SJSA1 (cell line): Measurements from ENCODE around the gene SMIM17. TPM values are rescaled to one million over a fixed set of nuclear protein-coding genes. Genes with fewer than 3 reads are reported as not detected.

Experiments used
- DNase-seq, 2 experiments: peaks; one replicate each; pipeline ENCODE4 v3.0.0-alpha.2; 2015 to 2020; ENCODE audit warnings: low spot score in 2 of 2, low read depth in 1 of 2
- H3K27ac ChIP-seq: fragments of 250-450 bp; sonication (Bioruptor Pico); 2 replicates; pipeline ENCODE4 v1.5.1; 2020; ENCODE audit warnings: mild to moderate bottlenecking, moderate library complexity
- H3K27me3 ChIP-seq: fragments of 250-450 bp; sonication (Bioruptor Pico); replicated peaks from 2 replicates; pipeline ENCODE4 v1.5.1; 2020; ENCODE audit warnings: mild to moderate bottlenecking, moderate library complexity
- H3K36me3 ChIP-seq: fragments of 250-450 bp; sonication (Bioruptor Pico); 2 replicates; pipeline ENCODE4 v1.5.1; 2020; ENCODE audit warnings: mild to moderate bottlenecking
- H3K4me1 ChIP-seq: fragments of 250-450 bp; sonication (Bioruptor Pico); replicated peaks from 2 replicates; pipeline ENCODE4 v1.6.1; 2021; ENCODE audit warnings: mild to moderate bottlenecking
- H3K4me3 ChIP-seq: fragments of 250-450 bp; sonication (Bioruptor Pico); 2 replicates; pipeline ENCODE4 v1.5.1; 2020; ENCODE audit warnings: mild to moderate bottlenecking
- H3K9me3 ChIP-seq: fragments of 250-450 bp; sonication (Bioruptor Pico); replicated peaks from 2 replicates; pipeline ENCODE4 v1.5.1; 2020; ENCODE audit warnings: mild to moderate bottlenecking
- total RNA-seq: library from RNA; depleted of rRNA; stranded (reverse); fragments of >200 nt; shearing (Covaris generic); gene quantifications from 2 replicates; pipeline ENCODE4 v1.2.3, GENCODE V29; 2014

SMIM17 gene
- total RNA-seq, 1 experiment from 2014 or later = 0.45 TPM

DNA sequence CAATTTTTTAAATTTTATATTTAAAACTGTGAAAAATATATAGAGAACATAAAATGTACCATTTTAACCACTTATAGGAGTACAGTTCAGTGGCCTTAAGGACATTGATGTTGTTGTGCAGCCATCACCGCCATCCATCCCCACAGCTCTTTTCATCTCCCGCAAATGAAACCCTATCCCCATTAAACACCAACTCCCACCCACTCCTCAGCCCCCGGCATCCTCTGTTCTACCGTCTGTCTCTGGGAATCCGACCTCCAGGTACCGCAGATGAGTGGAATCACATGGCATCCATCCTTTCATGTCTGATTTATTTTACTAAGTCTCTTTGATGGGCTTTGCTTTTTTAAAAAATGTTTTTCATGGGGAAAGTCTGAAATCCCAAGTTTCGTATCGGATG is 23.8 kb upstream of the SMIM17 start:
- no peak overlapping the region for H3K27ac ChIP-seq
- H3K9me3 ChIP-seq = peaks cover 31% of the 10 kb centered on the region
- DNase-seq = no peak
- H3K36me3 ChIP-seq = peaks cover 29% of the 10 kb centered on the region
- H3K4me1 ChIP-seq = no peaks in the 10 kb centered on the region
- no peaks in the 10 kb centered on the region for H3K27me3 ChIP-seq
- H3K4me3 ChIP-seq = no peak overlapping the region

- no peaks in the 10 kb centered on the region for H3K4me1 ChIP-seq
- H3K27ac ChIP-seq = no peak overlapping the region
- H3K4me3 ChIP-seq = no peak overlapping the region
- H3K27me3 ChIP-seq = no peaks in the 10 kb centered on the region
- H3K36me3 ChIP-seq = peaks cover 36% of the 10 kb centered on the region
- H3K9me3 ChIP-seq = peaks cover 20% of the 10 kb centered on the region
- DNase-seq = no peak
Observed at GRCh38 chr19:56622374-56622773, 20.6 kb upstream of the SMIM17 start.

DNA sequence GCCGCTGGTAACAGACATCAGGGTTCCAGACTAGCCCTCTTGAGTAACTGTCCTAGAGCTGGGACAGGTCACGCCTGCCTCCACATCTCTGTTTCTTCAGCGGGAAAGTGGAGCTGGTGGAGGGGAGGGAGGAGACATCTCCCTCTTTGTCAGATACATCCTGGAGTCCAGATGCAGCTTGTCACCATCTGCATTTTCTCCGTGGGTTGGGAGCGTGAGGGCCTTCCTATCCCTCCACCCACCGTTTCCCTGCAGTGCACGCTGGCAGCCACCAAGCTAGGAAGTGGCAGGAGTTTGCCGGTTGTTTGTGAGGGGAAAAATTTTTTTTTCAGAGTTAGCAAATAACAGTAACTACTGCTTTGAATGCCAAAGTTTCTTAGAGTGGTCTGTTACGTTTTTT is 20.0 kb upstream of the SMIM17 start:
- no peak for DNase-seq
- Histone ChIP-seq H3K9me3 (peaks cover 20% of the 10 kb centered on the region), H3K4me1 (no peaks in the 10 kb centered on the region), H3K4me3 (no peak overlapping the region), H3K36me3 (peaks cover 30% of the 10 kb centered on the region), H3K27ac (no peak overlapping the region), H3K27me3 (no peaks in the 10 kb centered on the region)

DNA sequence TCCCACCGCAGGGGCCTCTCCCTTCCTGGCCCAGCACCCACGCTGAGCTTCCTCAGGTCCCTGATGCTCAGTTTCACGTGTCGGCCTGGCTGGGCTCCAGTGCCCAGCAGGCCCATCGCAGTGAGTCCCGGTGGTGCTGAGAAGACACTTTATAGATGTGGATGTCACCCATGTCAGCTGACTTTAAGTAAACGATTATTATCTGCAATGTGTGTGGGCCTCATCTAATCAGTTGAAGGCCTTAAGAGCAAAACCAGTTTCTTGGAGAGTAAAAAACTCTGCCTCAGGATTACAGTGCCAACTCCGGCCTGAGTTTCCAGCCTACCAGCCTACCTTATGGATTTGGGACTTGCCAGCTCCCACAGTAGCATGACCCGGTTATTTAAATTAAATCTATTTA is 17.3 kb upstream of the SMIM17 start:
- peaks cover 14% of the 10 kb centered on the region for H3K9me3 ChIP-seq
- H3K4me1 ChIP-seq = no peaks in the 10 kb centered on the region
- no peak for DNase-seq
- no peak overlapping the region for H3K4me3 ChIP-seq
- no peaks in the 10 kb centered on the region for H3K27me3 ChIP-seq
- H3K36me3 ChIP-seq = peaks cover 30% of the 10 kb centered on the region
- no peak overlapping the region for H3K27ac ChIP-seq

DNA sequence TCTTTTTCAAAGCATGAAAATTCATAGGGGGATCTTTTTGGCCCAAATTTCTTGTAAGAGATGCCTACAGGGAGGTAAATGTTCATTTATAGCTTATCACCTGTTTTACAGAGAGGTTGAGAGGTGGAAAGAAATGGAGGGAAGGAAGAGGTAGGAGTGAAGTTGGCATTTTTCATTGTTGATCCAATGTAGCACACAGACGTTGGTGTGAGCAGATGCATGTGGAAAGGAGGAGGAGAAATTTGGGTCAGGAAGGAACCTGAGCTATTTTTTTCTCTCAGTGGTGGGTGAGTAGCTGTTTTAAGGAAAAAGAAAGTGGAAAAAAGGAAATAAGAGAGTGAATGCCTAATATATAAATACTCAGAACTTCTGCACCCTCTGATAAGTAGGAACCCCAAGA is 9.9 kb upstream of the SMIM17 start:
- Histone ChIP-seq H3K36me3 (no peaks in the 10 kb centered on the region), H3K27ac (no peak overlapping the region), H3K27me3 (no peaks in the 10 kb centered on the region), H3K4me1 (no peaks in the 10 kb centered on the region), H3K9me3 (peaks cover 21% of the 10 kb centered on the region), H3K4me3 (no peak overlapping the region)
- no peak for DNase-seq

- H3K36me3 ChIP-seq = no peaks in the 10 kb centered on the region
- H3K9me3 ChIP-seq = peaks cover 26% of the 10 kb centered on the region
- no peak overlapping the region for H3K27ac ChIP-seq
- no peak overlapping the region for H3K4me3 ChIP-seq
- no peaks in the 10 kb centered on the region for H3K4me1 ChIP-seq
- DNase-seq = no peak
- H3K27me3 ChIP-seq = no peaks in the 10 kb centered on the region
Observed at GRCh38 chr19:56637976-56638555, 4.9 kb upstream of the SMIM17 start.

GRCh38 chr19:56639217-56639616 is 3.7 kb upstream of the SMIM17 start:
- peaks cover 29% of the 10 kb centered on the region for H3K9me3 ChIP-seq
- DNase-seq = no peak
- H3K4me1 ChIP-seq = no peaks in the 10 kb centered on the region
- H3K27me3 ChIP-seq = no peaks in the 10 kb centered on the region
- no peak overlapping the region for H3K27ac ChIP-seq
- H3K36me3 ChIP-seq = no peaks in the 10 kb centered on the region
- H3K4me3 ChIP-seq = no peak overlapping the region

DNA sequence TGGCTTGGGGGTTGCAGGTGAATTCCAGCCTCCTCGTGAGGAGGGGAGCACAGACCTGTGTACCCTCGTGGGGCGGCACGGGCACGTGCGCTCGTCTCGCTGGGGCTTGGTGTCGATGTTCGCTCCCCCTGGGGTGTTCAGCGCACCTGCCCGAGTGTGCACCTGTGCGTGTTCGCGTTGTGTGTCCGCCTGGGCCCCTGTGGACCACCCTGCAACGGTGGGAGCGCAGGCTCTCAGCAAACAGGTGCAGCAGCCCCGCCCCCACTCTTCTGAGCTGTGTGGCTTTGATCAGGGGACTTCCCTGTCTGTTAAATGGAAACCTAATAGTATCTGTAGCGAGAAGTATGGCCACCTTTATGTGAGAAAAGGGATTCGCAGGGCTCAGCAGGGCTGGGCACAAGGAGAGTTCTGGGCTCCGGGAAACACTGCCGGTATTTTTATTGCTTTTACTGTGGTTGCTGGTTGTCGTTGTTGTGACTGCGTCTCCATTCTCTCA is 549 bp downstream of the SMIM17 start:
- Histone ChIP-seq H3K9me3 (peaks cover 9% of the 10 kb centered on the region), H3K36me3 (no peaks in the 10 kb centered on the region), H3K4me3 (no peak overlapping the region), H3K27ac (no peak overlapping the region), H3K4me1 (no peaks in the 10 kb centered on the region), H3K27me3 (no peaks in the 10 kb centered on the region)
- no peak for DNase-seq

DNA sequence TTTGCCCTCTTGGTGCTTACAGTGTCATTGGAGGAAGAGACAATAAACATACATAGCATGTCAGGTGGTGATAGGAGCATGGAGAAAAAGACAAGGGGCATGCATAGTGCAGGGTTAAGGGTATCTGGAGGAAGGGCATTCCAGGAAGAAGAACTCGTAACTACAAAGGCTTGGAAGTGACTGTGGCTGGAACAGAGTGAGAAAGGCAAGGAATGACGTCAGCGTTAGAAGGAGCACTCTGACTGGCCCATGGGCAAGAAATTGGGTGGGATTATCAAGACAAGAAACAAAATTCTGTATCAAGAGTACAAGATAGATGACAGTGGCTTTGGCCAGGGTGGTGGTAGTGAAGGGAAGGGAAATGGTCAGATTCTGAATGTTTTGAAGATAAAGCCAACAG is 11.2 kb downstream of the SMIM17 start:
- Histone ChIP-seq H3K9me3 (0 out of 2 replicates have a peak, but pooled peaks cover 3% of the 10 kb centered on the region), H3K4me1 (no peaks in the 10 kb centered on the region), H3K27ac (no peak overlapping the region), H3K27me3 (no peaks in the 10 kb centered on the region), H3K4me3 (no peak overlapping the region), H3K36me3 (no peaks in the 10 kb centered on the region)
- DNase-seq = no peak

- Histone ChIP-seq H3K9me3 (peaks cover 18% of the 10 kb centered on the region), H3K27ac (no peak overlapping the region), H3K4me3 (no peak overlapping the region), H3K4me1 (no peaks in the 10 kb centered on the region), H3K27me3 (no peaks in the 10 kb centered on the region), H3K36me3 (no peaks in the 10 kb centered on the region)
- DNase-seq = peak in 1 of 2 experiments; percentile 28
Observed at GRCh38 chr19:56660381-56661107, 17.6 kb downstream of the SMIM17 start.

DNA sequence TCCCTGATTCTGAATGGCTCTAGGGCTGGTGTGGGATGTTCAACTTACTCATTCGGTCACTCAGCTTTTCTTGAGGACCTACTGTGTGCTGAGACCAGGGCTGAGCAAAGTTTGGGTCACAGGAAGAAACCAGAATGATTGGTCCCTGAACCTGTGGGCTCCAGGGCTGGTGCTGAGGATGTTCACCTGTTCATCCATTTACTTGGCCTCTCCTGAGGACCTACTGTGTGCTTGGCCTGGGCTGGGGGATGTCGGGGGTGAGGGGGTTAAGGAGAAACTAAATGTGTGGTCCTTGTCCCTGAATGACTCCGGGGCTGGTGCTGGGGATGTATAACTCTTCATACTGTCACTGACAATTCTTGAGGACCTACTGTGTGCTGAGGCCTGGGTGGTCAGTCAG is 18.3 kb downstream of the SMIM17 start:
- Histone ChIP-seq H3K4me1 (no peaks in the 10 kb centered on the region), H3K4me3 (no peak overlapping the region), H3K9me3 (peaks cover 18% of the 10 kb centered on the region), H3K27ac (no peak overlapping the region), H3K36me3 (no peaks in the 10 kb centered on the region), H3K27me3 (no peaks in the 10 kb centered on the region)
- DNase-seq = peak in 1 of 2 experiments; percentile 12

DNA sequence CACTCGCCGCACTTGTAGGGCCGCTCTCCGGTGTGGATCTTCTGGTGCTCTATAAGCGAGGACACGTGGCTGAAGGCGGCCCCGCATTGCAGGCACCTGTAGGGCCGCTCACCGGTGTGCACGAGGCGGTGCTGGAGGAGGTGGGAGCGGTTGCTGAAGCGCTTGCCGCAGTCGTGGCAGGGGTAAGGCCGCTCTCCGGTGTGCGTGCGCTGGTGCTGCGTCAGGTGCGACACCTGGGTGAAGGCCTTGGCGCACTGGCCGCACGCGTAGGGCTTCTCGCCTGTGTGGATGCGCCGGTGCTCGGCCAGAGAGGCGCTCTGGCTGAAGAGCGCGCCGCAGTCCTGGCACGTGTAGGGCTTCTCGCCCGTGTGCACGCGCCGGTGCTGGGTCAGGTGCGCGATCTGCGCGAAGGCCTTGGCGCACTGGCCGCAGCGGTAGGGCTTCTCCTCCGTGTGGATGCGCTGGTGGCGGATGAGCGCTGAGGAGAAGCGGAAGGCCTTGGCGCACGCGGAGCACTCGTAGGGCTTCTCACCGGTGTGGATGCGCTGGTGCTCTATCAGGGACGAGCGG is 21.1 kb downstream of the SMIM17 start:
- no peaks in the 10 kb centered on the region for H3K4me1 ChIP-seq
- no peaks in the 10 kb centered on the region for H3K36me3 ChIP-seq
- no peaks in the 10 kb centered on the region for H3K27me3 ChIP-seq
- H3K4me3 ChIP-seq = no peak overlapping the region
- DNase-seq = peak in 1 of 2 experiments; percentile 35
- no peak overlapping the region for H3K27ac ChIP-seq
- peaks cover 18% of the 10 kb centered on the region for H3K9me3 ChIP-seq

GRCh38 chr19:56664511-56664910 is 21.6 kb downstream of the SMIM17 start:
- DNase-seq = no peak
- no peak overlapping the region for H3K27ac ChIP-seq
- H3K9me3 ChIP-seq = peaks cover 18% of the 10 kb centered on the region
- H3K27me3 ChIP-seq = no peaks in the 10 kb centered on the region
- H3K4me3 ChIP-seq = no peak overlapping the region
- no peaks in the 10 kb centered on the region for H3K4me1 ChIP-seq
- H3K36me3 ChIP-seq = no peaks in the 10 kb centered on the region

DNA sequence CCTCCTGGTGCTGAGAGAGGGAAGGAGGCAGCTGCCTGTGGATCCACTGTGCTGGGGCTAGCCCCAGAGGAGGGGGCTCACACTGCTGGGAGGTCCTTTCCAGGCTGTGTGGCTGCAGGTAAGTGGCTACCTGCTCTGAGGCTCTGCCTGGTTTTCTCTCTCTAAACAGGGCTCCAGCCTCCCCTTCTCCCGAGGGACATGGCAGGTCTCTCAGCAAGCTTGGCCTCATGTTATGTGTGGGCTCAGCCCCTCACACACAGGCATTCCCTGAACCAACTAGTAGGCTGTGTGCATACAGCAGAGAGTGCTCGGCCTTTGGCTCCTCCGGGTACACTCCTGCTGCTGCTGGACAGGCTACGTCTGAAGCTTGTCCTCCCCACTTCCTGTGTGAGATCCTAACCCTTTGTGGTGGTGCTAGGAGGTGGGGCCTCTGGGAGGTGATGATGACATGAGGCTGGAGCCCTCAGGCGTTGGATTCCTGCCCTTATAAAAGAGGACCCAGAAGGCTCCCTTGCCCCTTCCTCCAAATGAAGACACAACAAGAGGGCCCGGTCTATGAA is 24.4 kb downstream of the SMIM17 start:
- no peaks in the 10 kb centered on the region for H3K36me3 ChIP-seq
- no peak overlapping the region for H3K4me3 ChIP-seq
- no peak overlapping the region for H3K27ac ChIP-seq
- no peaks in the 10 kb centered on the region for H3K4me1 ChIP-seq
- peaks cover 20% of the 10 kb centered on the region for H3K9me3 ChIP-seq
- peak in 1 of 2 experiments; percentile 30 for DNase-seq
- no peaks in the 10 kb centered on the region for H3K27me3 ChIP-seq
